Neural progenitor cell (in vitro differentiated cells): ENCODE measurements around the gene SLC7A9. TPM values are rescaled to one million over a fixed set of nuclear protein-coding genes. Genes with fewer than 3 reads are reported as not detected.
A peak's percentile ranks its signal among the peaks of the same experiment; 100 is the strongest.

Experiments used
- DNase-seq: peaks from one replicate; pipeline ENCODE4 v3.0.0-alpha.2; 2016; ENCODE audit warnings: low spot score
- H2AFZ ChIP-seq: fragments of 200-600 bp; sonication (generic); replicated peaks from 2 replicates; pipeline ENCODE4 v1.6.1; 2016; ENCODE audit warnings: antibody characterized with exemption
- H3F3A ChIP-seq: fragments of 200-600 bp; sonication (generic); 2 replicates; pipeline ENCODE4 v1.6.1; 2016; ENCODE audit warnings: antibody characterized with exemption, low read depth
- H3K27ac ChIP-seq: fragments of 200-600 bp; sonication (generic); 2 replicates; pipeline ENCODE4 v1.5.1; 2016; ENCODE audit warnings: mild to moderate bottlenecking
- H3K27me3 ChIP-seq: fragments of 200-600 bp; sonication (generic); 2 replicates; pipeline ENCODE4 v1.6.1; 2016; ENCODE audit warnings: mild to moderate bottlenecking, moderate library complexity
- H3K36me3 ChIP-seq: fragments of 200-600 bp; sonication (generic); 2 replicates; pipeline ENCODE4 v1.5.1; 2016
- H3K4me1 ChIP-seq: fragments of 200-600 bp; sonication (generic); 2 replicates; pipeline ENCODE4 v1.6.1; 2016; ENCODE audit warnings: mixed run types
- H3K4me2 ChIP-seq: fragments of 200-600 bp; sonication (generic); 2 replicates; pipeline ENCODE4 v1.6.1; 2016
- H3K4me3 ChIP-seq: fragments of 200-600 bp; sonication (generic); 2 replicates; pipeline ENCODE4 v1.5.1; 2016
- H3K79me2 ChIP-seq: fragments of 200-600 bp; sonication (generic); 2 replicates; pipeline ENCODE4 v1.6.1; 2016; ENCODE audit warnings: low read depth
- H3K9ac ChIP-seq: fragments of 200-600 bp; sonication (generic); 2 replicates; pipeline ENCODE4 v1.6.1; 2016
- H3K9me3 ChIP-seq: fragments of 200-600 bp; sonication (generic); 2 replicates; pipeline ENCODE4 v1.5.1; 2016; ENCODE audit warnings: low read depth
- H4K20me1 ChIP-seq: fragments of 200-600 bp; sonication (generic); 2 replicates; pipeline ENCODE4 v1.6.1; 2016; ENCODE audit warnings: low read depth
- H3K27ac Mint-ChIP-seq: 3 replicates; pipeline ENCODE4 v1.8.0; 2021; ENCODE audit warnings: mixed read lengths
- H3K27me3 Mint-ChIP-seq: 2 replicates; pipeline ENCODE4 v1.8.0; 2022; ENCODE audit warnings: low read depth, mild to moderate bottlenecking, inconsistent platforms, moderate library complexity, mixed read lengths; ENCODE audit not compliant: insufficient read depth
- H3K36me3 Mint-ChIP-seq: 3 replicates; pipeline ENCODE4 v1.8.0; 2021; ENCODE audit warnings: mixed read lengths
- H3K4me1 Mint-ChIP-seq: 3 replicates; pipeline ENCODE4 v1.8.0; 2021; ENCODE audit warnings: mixed read lengths
- H3K4me3 Mint-ChIP-seq: 3 replicates; pipeline ENCODE4 v1.8.0; 2021; ENCODE audit warnings: mild to moderate bottlenecking, moderate library complexity, mixed read lengths
- H3K9me3 Mint-ChIP-seq: 3 replicates; pipeline ENCODE4 v1.8.0; 2020; ENCODE audit warnings: mixed read lengths
- EZH2 ChIP-seq: fragments of 200-600 bp; sonication (generic); IDR thresholded peaks from 2 replicates; pipeline ENCODE4 v1.6.1; 2017; ENCODE audit warnings: antibody characterized with exemption, mild to moderate bottlenecking, moderate library complexity
- EZH2phosphoT487 ChIP-seq: fragments of 200-600 bp; sonication (generic); IDR thresholded peaks from 2 replicates; pipeline ENCODE4 v1.6.1; 2017; ENCODE audit warnings: antibody characterized with exemption
- total RNA-seq: library from RNA; depleted of rRNA; stranded (reverse); fragments of >200 nt; gene quantifications from 2 replicates; pipeline ENCODE4 v1.2.3, GENCODE V29; 2015; ENCODE audit warnings: low replicate concordance
- TF ChIP-seq, protein P1 (sequence below): fragments of 200-600 bp; sonication (generic); IDR thresholded peaks from 2 replicates; pipeline ENCODE4 v1.5.1; 2017; ENCODE audit warnings: antibody characterized with exemption, mild to moderate bottlenecking

SLC7A9 gene
- total RNA-seq, 1 donor from 2014 or later: not detected

DNA sequence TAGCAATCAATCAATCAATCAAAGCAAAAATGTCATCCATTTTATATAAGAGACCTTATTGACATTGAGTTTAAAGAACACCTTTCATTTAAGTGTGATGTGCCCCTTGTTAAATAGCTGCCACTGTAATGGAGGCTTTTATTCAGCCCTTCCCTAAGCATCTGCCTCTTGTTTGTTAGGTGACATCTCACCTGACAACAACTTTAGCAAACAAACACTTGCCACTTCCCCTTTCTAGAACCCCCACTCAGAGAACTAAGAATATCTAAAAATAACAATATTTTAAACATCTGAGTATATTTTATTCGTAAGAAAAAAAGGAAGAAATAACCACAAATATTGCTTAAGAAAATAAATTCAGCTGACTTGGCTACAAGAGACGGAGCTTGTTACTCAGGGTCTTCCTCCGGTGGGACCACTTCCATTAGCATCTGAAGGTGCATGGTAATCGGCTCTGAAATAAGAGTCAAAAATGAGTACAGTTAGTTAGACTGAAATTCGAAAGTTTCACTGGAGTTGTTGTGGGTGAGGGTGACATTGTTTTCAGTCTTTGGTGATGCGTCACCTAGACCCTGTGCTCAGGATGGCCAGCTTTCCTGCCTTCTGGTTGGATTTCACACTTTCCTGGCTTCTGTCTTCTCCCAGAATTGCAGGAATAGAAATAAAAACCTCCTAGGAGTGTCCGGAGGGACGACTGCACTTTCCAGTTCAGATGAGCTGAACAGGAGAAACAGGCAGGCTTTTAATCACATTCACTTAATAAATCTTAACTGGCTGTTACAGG is 39.1 kb downstream of the SLC7A9 start:
- H3K36me3 ChIP-seq: no peaks in the 10 kb centered on the region
- H3F3A ChIP-seq: no peaks in the 10 kb centered on the region
- H3K79me2 ChIP-seq: no peaks in the 10 kb centered on the region
- H3K4me1 ChIP-seq: peaks cover 4% of the 10 kb centered on the region
- Mint-ChIP-seq H3K9me3 (peaks cover 3% of the 10 kb centered on the region), H3K36me3 (no peaks in the 10 kb centered on the region), H3K27me3 (peaks cover 4% of the 10 kb centered on the region), H3K4me3 (no peak overlapping the region), H3K27ac (no peak overlapping the region), H3K4me1 (peaks cover 2% of the 10 kb centered on the region)
- no peak overlapping the region for H3K4me3 ChIP-seq
- H3K27me3 ChIP-seq: no peaks in the 10 kb centered on the region
- no peak for TF ChIP-seq EZH2phosphoT487
- TF ChIP-seq EZH2: no peak
- TF ChIP-seq, protein P1, sequence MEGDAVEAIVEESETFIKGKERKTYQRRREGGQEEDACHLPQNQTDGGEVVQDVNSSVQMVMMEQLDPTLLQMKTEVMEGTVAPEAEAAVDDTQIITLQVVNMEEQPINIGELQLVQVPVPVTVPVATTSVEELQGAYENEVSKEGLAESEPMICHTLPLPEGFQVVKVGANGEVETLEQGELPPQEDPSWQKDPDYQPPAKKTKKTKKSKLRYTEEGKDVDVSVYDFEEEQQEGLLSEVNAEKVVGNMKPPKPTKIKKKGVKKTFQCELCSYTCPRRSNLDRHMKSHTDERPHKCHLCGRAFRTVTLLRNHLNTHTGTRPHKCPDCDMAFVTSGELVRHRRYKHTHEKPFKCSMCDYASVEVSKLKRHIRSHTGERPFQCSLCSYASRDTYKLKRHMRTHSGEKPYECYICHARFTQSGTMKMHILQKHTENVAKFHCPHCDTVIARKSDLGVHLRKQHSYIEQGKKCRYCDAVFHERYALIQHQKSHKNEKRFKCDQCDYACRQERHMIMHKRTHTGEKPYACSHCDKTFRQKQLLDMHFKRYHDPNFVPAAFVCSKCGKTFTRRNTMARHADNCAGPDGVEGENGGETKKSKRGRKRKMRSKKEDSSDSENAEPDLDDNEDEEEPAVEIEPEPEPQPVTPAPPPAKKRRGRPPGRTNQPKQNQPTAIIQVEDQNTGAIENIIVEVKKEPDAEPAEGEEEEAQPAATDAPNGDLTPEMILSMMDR: no peak
- H3K27ac ChIP-seq: no peak overlapping the region
- no peaks in the 10 kb centered on the region for H3K9me3 ChIP-seq
- H2AFZ ChIP-seq: no peak overlapping the region
- no peaks in the 10 kb centered on the region for H4K20me1 ChIP-seq
- H3K9ac ChIP-seq: no peak overlapping the region
- no peak for DNase-seq
- H3K4me2 ChIP-seq: no peak overlapping the region

DNA sequence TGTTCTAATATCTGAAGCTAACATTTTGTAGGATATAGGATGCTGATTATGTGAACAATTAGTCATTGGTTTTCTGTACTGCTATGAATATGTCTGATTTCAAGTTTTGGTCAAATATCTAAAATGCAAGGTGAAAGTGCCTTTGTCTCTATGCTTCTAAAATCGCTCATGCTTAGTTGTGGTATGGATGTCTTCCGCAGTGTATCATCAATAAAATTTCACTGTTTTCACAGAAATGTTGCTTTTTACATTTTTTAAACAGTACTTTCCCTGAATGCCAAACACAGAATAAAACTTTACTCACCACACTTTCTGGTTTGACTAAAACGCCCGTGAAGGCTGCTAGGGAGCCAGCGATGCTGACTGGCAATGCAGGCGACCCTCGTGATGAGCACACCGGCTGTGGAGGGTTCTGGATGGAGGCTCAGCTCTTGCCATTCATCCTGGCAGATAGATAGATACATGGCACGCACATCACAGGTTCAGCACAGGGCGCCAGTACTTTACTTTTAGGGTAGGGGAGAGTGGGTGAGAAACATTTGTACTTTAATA is 40.1 kb downstream of the SLC7A9 start:
- no peak overlapping the region for H3K9ac ChIP-seq
- no peak overlapping the region for H3K4me3 Mint-ChIP-seq
- no peak for TF ChIP-seq EZH2phosphoT487
- no peak for TF ChIP-seq EZH2
- TF ChIP-seq, protein P1: no peak

DNA sequence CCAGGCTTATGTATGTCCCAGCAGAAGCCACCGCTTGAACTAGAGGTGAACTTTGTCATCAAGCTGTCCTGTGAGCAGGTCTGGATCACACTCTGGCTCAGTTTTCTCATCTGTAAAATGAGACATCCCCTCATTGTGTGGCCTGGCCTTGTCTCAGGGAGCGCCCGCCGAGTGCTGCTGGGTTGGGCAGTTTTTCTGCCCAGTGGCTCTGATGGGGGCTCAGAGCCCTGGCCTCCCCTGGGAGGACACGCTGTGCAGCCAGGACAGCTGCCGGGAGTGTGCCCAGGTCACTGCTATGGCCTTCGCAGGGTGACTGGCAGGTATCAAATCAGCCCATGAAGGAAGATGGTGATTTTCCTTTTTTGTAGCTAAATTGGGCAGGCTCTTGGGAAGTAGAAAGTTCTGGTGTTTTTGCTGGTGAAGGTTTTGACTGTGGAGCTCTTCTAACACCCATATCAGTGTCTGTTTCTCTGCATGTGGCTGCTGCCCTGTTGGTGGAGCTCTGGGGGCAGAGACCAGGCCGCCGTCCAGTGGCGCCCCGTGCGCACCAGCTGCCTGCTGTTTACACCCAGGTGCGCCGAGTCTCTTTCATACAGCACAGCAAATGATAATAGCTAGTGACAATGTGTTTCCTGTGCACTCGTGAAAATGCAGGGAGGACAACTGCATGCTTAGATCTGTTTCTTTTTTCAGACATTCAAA is 40.8 kb downstream of the SLC7A9 start:
- H3K9ac ChIP-seq: no peak overlapping the region
- no peak overlapping the region for H2AFZ ChIP-seq
- H3K27ac Mint-ChIP-seq: peak overlapping the region; percentile 83
- no peaks in the 10 kb centered on the region for H3K79me2 ChIP-seq
- H3K36me3 Mint-ChIP-seq: no peaks in the 10 kb centered on the region
- peaks cover 18% of the 10 kb centered on the region for H3K4me1 Mint-ChIP-seq
- no peak overlapping the region for H3K27ac ChIP-seq
- no peak overlapping the region for H3K4me3 Mint-ChIP-seq
- peaks cover 17% of the 10 kb centered on the region for H3K4me1 ChIP-seq
- TF ChIP-seq, protein P1: no peak
- TF ChIP-seq EZH2phosphoT487: no peak
- TF ChIP-seq EZH2: no peak
- peaks cover 3% of the 10 kb centered on the region for H3K9me3 Mint-ChIP-seq
- H3K9me3 ChIP-seq: no peaks in the 10 kb centered on the region
- no peaks in the 10 kb centered on the region for H4K20me1 ChIP-seq
- peaks cover 6% of the 10 kb centered on the region for H3K27me3 Mint-ChIP-seq
- H3F3A ChIP-seq: peaks cover 9% of the 10 kb centered on the region
- H3K36me3 ChIP-seq: no peaks in the 10 kb centered on the region
- H3K4me2 ChIP-seq: no peak overlapping the region
- no peaks in the 10 kb centered on the region for H3K27me3 ChIP-seq
- no peak overlapping the region for H3K4me3 ChIP-seq
- no peak for DNase-seq

More for the DNA sequence above, 40.1 kb downstream of the SLC7A9 start:
- H3K9me3 ChIP-seq: no peaks in the 10 kb centered on the region
- peaks cover 3% of the 10 kb centered on the region for H3K9me3 Mint-ChIP-seq
- H3K36me3 Mint-ChIP-seq: no peaks in the 10 kb centered on the region
- H3K27me3 ChIP-seq: no peaks in the 10 kb centered on the region
- H3F3A ChIP-seq: peaks cover 8% of the 10 kb centered on the region
- no peaks in the 10 kb centered on the region for H4K20me1 ChIP-seq
- peak overlapping the region; percentile 83 for H3K27ac Mint-ChIP-seq
- H3K27me3 Mint-ChIP-seq: peaks cover 4% of the 10 kb centered on the region
- H3K4me2 ChIP-seq: no peak overlapping the region
- H3K27ac ChIP-seq: no peak overlapping the region
- peaks cover 11% of the 10 kb centered on the region for H3K4me1 Mint-ChIP-seq
- no peak overlapping the region for H2AFZ ChIP-seq
- H3K4me1 ChIP-seq: peaks cover 14% of the 10 kb centered on the region
- H3K4me3 ChIP-seq: no peak overlapping the region
- DNase-seq: no peak
- H3K36me3 ChIP-seq: no peaks in the 10 kb centered on the region
- no peaks in the 10 kb centered on the region for H3K79me2 ChIP-seq
